HG02763 (cell line): ENCODE measurements around the gene KRTAP5-3.
"Not testable (repeated sequence)": the region's sequence is repeated elsewhere in the genome, so short reads cannot be mapped to it uniquely, and the experiment has no call there.

ENCODE experiments used
- ATAC-seq: cut with Tn5 transposase; IDR thresholded peaks from one replicate; pipeline ENCODE4 v1.9.1; 2021; ENCODE audit warnings: mild to moderate bottlenecking, moderate library complexity; ENCODE audit not compliant: unreplicated experiment

The KRTAP5-3 gene

GRCh38 chr11:1622086-1622485 lies 13.8 kb upstream of the KRTAP5-3 start, which contains the start of gene KRTAP5-4:
Gene KRTAP5-4, minus strand, starts transcription at chr11:1622138. Its CDS starts 45 bp downstream, at chr11:1622093.
- no peak for ATAC-seq

- ATAC-seq: no peak
Observed at GRCh38 chr11:1619449-1619848, 11.2 kb upstream of the KRTAP5-3 start.

- no peak for ATAC-seq
Observed at GRCh38 chr11:1618231-1618630, 10.0 kb upstream of the KRTAP5-3 start.

GRCh38 chr11:1607901-1608300 lies 362 bp downstream of the KRTAP5-3 start:
- not testable (repeated sequence) for ATAC-seq

- not testable (repeated sequence) for ATAC-seq
Observed at GRCh38 chr11:1607156-1607845, 962 bp downstream of the KRTAP5-3 start.

GRCh38 chr11:1605923-1606322 lies 2.3 kb downstream of the KRTAP5-3 start:
- ATAC-seq: peak; percentile 57

GRCh38 chr11:1604711-1605110 lies 3.6 kb downstream of the KRTAP5-3 start:
- ATAC-seq: no peak

GRCh38 chr11:1604181-1604580 lies 4.1 kb downstream of the KRTAP5-3 start:
- ATAC-seq: no peak

GRCh38 chr11:1603629-1604028 lies 4.6 kb downstream of the KRTAP5-3 start:
- no peak for ATAC-seq

GRCh38 chr11:1601663-1602062 lies 6.6 kb downstream of the KRTAP5-3 start:
- ATAC-seq: not testable (repeated sequence)

GRCh38 chr11:1600626-1601025 lies 7.6 kb downstream of the KRTAP5-3 start:
- no peak for ATAC-seq

- no peak for ATAC-seq
Observed at GRCh38 chr11:1598816-1599215, 9.4 kb downstream of the KRTAP5-3 start.

GRCh38 chr11:1598406-1598805 lies 9.9 kb downstream of the KRTAP5-3 start:
- not testable (repeated sequence) for ATAC-seq

- no peak for ATAC-seq
Observed at GRCh38 chr11:1597994-1598380, 10.3 kb downstream of the KRTAP5-3 start, which contains the start of gene KRTAP5-2. Gene KRTAP5-2, minus strand, starts transcription at chr11:1598294. Its CDS starts 44 bp downstream, at chr11:1598250.

- ATAC-seq: no peak
Observed at GRCh38 chr11:1597331-1597993, 10.8 kb downstream of the KRTAP5-3 start.

- ATAC-seq: not testable (repeated sequence)
Observed at GRCh38 chr11:1596576-1597121, 11.6 kb downstream of the KRTAP5-3 start.

- ATAC-seq: not testable (repeated sequence)
Observed at GRCh38 chr11:1595994-1596575, 12.2 kb downstream of the KRTAP5-3 start.

- no peak for ATAC-seq
Observed at GRCh38 chr11:1592628-1593027, 15.6 kb downstream of the KRTAP5-3 start.

GRCh38 chr11:1589996-1590395 lies 18.3 kb downstream of the KRTAP5-3 start:
- ATAC-seq: no peak

- not testable (repeated sequence) for ATAC-seq
Observed at GRCh38 chr11:1589191-1589963, 18.9 kb downstream of the KRTAP5-3 start.

- ATAC-seq: no peak
Observed at GRCh38 chr11:1586699-1587098, 21.6 kb downstream of the KRTAP5-3 start.
